ENCODE results near the gene EEPD1. TPM values are rescaled to one million over a fixed set of nuclear protein-coding genes. Genes with fewer than 3 reads are reported as not detected.

EEPD1 gene
- polyA plus RNA-seq, 2 of the 4 experiments (the other 2 are of a cell fraction), result 16.0 to 24.3 TPM

GRCh38 chr7:36284456-36285090 is 131.5 kb downstream of the EEPD1 start:
- peaks cover 68% of the 10 kb centered on the region for H3K4me1 ChIP-seq
- H3K4me3 ChIP-seq, result no peak overlapping the region
- peak overlapping the region in 1 of 2 experiments; percentile 94; a peak in 3 of 6 replicates for H3K27ac ChIP-seq
- 87% methylated on average over 19 of the region's 19 CpGs for WGBS (ENCODE audit: missing lambda C conversion rate)
- no peak for FAIRE-seq
- no peak for TF ChIP-seq RNF2 (IDR thresholded peaks at IDR 0.05; ENCODE audit: borderline replicate concordance, low read depth)
- ATAC-seq, result no peak
- ChIA-PET CTCF (interaction anchor here (0.9 to 13.7 kb wide), 9 partner anchors 6 to 579 kb away, joined by 3 to 105 read pairs (median 7); no protein-coding TSS in a partner anchor), POLR2A (no interaction called here)
- no peaks in the 10 kb centered on the region for H3K9me3 ChIP-seq
- no peak overlapping the region for H3K4me2 ChIP-seq
- no peak for DNase-seq (ENCODE audit: low read depth in 1 of 2, low spot score in 1 of 2)

DNA sequence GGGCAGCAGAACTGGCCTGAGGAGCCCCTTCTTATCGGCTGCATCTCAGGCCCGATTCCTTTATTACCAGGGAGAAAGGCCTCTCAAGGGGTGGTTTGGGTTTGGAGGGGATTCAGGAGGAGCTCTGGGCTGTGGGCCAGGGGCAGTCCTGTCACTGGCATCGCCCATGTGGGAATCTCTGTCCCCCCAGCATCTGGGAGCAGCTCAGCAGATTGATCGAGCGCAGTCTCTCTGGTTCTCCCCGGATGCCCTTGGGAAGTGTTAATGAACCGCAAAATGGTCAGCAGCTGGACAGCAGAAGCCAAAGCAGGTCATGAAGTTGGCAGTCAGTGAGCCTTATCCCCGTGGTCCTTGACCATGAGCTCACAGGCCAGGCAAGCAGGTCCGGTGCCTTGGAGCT is 132.2 kb downstream of the EEPD1 start:
- ChIA-PET CTCF (interaction anchor here (1.2 to 6.6 kb wide), 5 partner anchors 20 to 309 kb away, joined by 3 to 26 read pairs (median 7); no protein-coding TSS in a partner anchor), POLR2A (no interaction called here)
- H3K27ac ChIP-seq, result peak overlapping the region in 1 of 2 experiments; percentile 94; a peak in 3 of 6 replicates
- H3K4me3 ChIP-seq, result no peak overlapping the region
- H3K4me2 ChIP-seq, result no peak overlapping the region
- ATAC-seq, result no peak
- TF ChIP-seq HDAC2 (IDR thresholded peaks at IDR 0.05) (no peak), REST (IDR thresholded peaks at IDR 0.05) (peak; percentile 60; the same call in 1 of the 2 replicates), ATOH8 (CRISPR knock-in tag; IDR thresholded peaks at IDR 0.05; ENCODE audit: low read depth) (no peak), POLR2A (IDR thresholded peaks at IDR 0.05; ENCODE audit: low read length) (no peak), NFE2L2 (conservative IDR thresholded peaks at IDR 0.05; ENCODE audit: low read length) (no peak), CEBPB (IDR thresholded peaks at IDR 0.05) (no peak)
- TF ChIP-seq, protein P1, sequence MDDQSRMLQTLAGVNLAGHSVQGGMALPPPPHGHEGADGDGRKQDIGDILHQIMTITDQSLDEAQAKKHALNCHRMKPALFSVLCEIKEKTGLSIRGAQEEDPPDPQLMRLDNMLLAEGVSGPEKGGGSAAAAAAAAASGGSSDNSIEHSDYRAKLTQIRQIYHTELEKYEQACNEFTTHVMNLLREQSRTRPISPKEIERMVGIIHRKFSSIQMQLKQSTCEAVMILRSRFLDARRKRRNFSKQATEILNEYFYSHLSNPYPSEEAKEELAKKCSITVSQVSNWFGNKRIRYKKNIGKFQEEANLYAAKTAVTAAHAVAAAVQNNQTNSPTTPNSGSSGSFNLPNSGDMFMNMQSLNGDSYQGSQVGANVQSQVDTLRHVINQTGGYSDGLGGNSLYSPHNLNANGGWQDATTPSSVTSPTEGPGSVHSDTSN (IDR thresholded peaks at IDR 0.05), result no peak
- TF ChIP-seq, protein P2, sequence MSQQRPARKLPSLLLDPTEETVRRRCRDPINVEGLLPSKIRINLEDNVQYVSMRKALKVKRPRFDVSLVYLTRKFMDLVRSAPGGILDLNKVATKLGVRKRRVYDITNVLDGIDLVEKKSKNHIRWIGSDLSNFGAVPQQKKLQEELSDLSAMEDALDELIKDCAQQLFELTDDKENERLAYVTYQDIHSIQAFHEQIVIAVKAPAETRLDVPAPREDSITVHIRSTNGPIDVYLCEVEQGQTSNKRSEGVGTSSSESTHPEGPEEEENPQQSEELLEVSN (IDR thresholded peaks at IDR 0.05; ENCODE audit: borderline replicate concordance, low read depth), result no peak
- FAIRE-seq, result no peak
- H3K9me3 ChIP-seq, result no peaks in the 10 kb centered on the region
- H3K4me1 ChIP-seq, result peaks cover 65% of the 10 kb centered on the region
- DNase-seq (ENCODE audit: low read depth in 1 of 2, low spot score in 1 of 2), result no peak
- 85% methylated on average over 9 of the region's 9 CpGs for WGBS (ENCODE audit: missing lambda C conversion rate)

DNA sequence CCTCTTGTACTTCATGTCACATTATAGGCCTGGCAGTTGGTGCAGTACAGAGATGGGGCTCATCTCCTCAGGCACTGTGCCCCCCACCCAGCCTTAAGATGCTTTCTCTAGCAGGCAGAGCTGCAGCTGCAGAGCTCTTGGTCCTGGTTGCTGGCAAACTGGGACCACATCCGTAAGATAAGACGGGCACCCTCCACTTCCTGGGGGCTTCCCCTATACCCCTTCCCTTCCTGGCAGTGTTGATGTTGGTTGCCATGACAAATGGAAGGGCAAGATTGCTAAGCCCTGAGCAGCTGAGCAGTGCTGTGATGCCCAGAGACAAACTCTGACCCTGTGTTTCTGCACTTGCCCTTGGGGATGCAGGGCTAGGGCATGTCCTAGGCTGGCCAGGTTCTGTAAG is 133.2 kb downstream of the EEPD1 start:
- H3K27ac ChIP-seq, result peak overlapping the region; percentile 91 to 94; a peak in 4 of 6 replicates
- TF ChIP-seq, protein P3, sequence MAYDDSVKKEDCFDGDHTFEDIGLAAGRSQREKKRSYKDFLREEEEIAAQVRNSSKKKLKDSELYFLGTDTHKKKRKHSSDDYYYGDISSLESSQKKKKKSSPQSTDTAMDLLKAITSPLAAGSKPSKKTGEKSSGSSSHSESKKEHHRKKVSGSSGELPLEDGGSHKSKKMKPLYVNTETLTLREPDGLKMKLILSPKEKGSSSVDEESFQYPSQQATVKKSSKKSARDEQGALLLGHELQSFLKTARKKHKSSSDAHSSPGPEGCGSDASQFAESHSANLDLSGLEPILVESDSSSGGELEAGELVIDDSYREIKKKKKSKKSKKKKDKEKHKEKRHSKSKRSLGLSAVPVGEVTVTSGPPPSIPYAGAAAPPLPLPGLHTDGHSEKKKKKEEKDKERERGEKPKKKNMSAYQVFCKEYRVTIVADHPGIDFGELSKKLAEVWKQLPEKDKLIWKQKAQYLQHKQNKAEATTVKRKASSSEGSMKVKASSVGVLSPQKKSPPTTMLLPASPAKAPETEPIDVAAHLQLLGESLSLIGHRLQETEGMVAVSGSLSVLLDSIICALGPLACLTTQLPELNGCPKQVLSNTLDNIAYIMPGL (CRISPR knock-in tag; IDR thresholded peaks at IDR 0.05; ENCODE audit: borderline replicate concordance), result no peak
- TF ChIP-seq RAD21 (conservative IDR thresholded peaks at IDR 0.05 in 1 of 2, IDR thresholded peaks at IDR 0.05 in 1 of 2), result no peak
- no peak for TF ChIP-seq CHD4 (IDR thresholded peaks at IDR 0.05; ENCODE audit: borderline replicate concordance)
- no peak for TF ChIP-seq CHD2 (IDR thresholded peaks at IDR 0.05; ENCODE audit: low read length, partially characterized antibody)
- TF ChIP-seq MAZ (IDR thresholded peaks at IDR 0.05; ENCODE audit: borderline replicate concordance, low read depth, low read length), result no peak
- TF ChIP-seq, protein P4, sequence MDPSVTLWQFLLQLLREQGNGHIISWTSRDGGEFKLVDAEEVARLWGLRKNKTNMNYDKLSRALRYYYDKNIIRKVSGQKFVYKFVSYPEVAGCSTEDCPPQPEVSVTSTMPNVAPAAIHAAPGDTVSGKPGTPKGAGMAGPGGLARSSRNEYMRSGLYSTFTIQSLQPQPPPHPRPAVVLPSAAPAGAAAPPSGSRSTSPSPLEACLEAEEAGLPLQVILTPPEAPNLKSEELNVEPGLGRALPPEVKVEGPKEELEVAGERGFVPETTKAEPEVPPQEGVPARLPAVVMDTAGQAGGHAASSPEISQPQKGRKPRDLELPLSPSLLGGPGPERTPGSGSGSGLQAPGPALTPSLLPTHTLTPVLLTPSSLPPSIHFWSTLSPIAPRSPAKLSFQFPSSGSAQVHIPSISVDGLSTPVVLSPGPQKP (IDR thresholded peaks at IDR 0.05; ENCODE audit: low read depth, low read length), result no peak
- TF ChIP-seq KDM1A (IDR thresholded peaks at IDR 0.05; ENCODE audit: low read depth), result no peak
- TF ChIP-seq TP53 (CRISPR knock-in tag; IDR thresholded peaks at IDR 0.05), result no peak
- TF ChIP-seq NPAS2 (CRISPR knock-in tag; IDR thresholded peaks at IDR 0.05; ENCODE audit: borderline replicate concordance), result no peak
- TF ChIP-seq CEBPB (IDR thresholded peaks at IDR 0.05), result no peak
- H3K9me3 ChIP-seq, result no peaks in the 10 kb centered on the region
- ChIA-PET CTCF (interaction anchor here (0.5 to 9.9 kb wide), 9 partner anchors 21 to 1767 kb away, joined by 3 to 198 read pairs (median 3); no protein-coding TSS in a partner anchor), POLR2A (no interaction called here)
- ATAC-seq (no peak), FAIRE-seq (no peak), DNase-seq (ENCODE audit: low read depth in 1 of 2, low spot score in 1 of 2) (no peak)
- no peak overlapping the region for H3K4me2 ChIP-seq
- H3K4me3 ChIP-seq, result no peak overlapping the region
- peaks cover 68% of the 10 kb centered on the region for H3K4me1 ChIP-seq
- 100% methylated on average over 2 of the region's 2 CpGs for WGBS (ENCODE audit: missing lambda C conversion rate)
